RWPE2 (cell line): ENCODE data around the gene RNF213.
A peak's percentile ranks its signal among the peaks of the same experiment; 100 is the strongest.
"Not testable (repeated sequence)": the region's sequence is repeated elsewhere in the genome, so short reads cannot be mapped to it uniquely, and the experiment has no call there.

Experiments used
- ATAC-seq: fragments of 200-7000 bp; cut with Tn5 transposase; 3 replicates; pipeline ENCODE4 v1.9.1; 2021; ENCODE audit warnings: low read depth
- DNase-seq: peaks from one replicate; pipeline ENCODE4 v3.0.0-alpha.2; 2020; ENCODE audit warnings: low spot score
- H3K27ac ChIP-seq: fragments of 450-650 bp; 2 replicates; pipeline ENCODE4 v1.5.1; 2017; ENCODE audit warnings: mild to moderate bottlenecking; ENCODE audit not compliant: poor library complexity, severe bottlenecking
- H3K27me3 ChIP-seq: fragments of 250-450 bp; sonication (Bioruptor Pico); 2 replicates; pipeline ENCODE4 v1.5.1; 2021; ENCODE audit warnings: mild to moderate bottlenecking, moderate library complexity; ENCODE audit not compliant: insufficient read depth, poor library complexity, severe bottlenecking
- H3K36me3 ChIP-seq: fragments of 250-450 bp; sonication (Bioruptor Pico); 2 replicates; pipeline ENCODE4 v1.5.1; 2020; ENCODE audit warnings: low read depth, mild to moderate bottlenecking, moderate library complexity
- H3K4me1 ChIP-seq: fragments of 250-450 bp; sonication (Bioruptor Pico); 2 replicates; pipeline ENCODE4 v1.5.1; 2021; ENCODE audit warnings: mild to moderate bottlenecking, moderate library complexity; ENCODE audit not compliant: insufficient read depth, poor library complexity, severe bottlenecking
- H3K4me3 ChIP-seq: fragments of 250-450 bp; sonication (Bioruptor Pico); 2 replicates; pipeline ENCODE4 v1.5.1; 2021; ENCODE audit warnings: mild to moderate bottlenecking, moderate library complexity; ENCODE audit not compliant: severe bottlenecking
- H3K9me3 ChIP-seq: fragments of 250-450 bp; sonication (Bioruptor Pico); 2 replicates; pipeline ENCODE4 v1.5.1; 2021; ENCODE audit warnings: mild to moderate bottlenecking, moderate library complexity; ENCODE audit not compliant: severe bottlenecking
- TF ChIP-seq, protein P1 (sequence below): fragments of 450-650 bp; IDR thresholded peaks from one replicate; pipeline ENCODE4 v1.5.1; 2017; ENCODE audit warnings: mild to moderate bottlenecking, moderate library complexity; ENCODE audit not compliant: poor library complexity, severe bottlenecking

RNF213 gene

DNA sequence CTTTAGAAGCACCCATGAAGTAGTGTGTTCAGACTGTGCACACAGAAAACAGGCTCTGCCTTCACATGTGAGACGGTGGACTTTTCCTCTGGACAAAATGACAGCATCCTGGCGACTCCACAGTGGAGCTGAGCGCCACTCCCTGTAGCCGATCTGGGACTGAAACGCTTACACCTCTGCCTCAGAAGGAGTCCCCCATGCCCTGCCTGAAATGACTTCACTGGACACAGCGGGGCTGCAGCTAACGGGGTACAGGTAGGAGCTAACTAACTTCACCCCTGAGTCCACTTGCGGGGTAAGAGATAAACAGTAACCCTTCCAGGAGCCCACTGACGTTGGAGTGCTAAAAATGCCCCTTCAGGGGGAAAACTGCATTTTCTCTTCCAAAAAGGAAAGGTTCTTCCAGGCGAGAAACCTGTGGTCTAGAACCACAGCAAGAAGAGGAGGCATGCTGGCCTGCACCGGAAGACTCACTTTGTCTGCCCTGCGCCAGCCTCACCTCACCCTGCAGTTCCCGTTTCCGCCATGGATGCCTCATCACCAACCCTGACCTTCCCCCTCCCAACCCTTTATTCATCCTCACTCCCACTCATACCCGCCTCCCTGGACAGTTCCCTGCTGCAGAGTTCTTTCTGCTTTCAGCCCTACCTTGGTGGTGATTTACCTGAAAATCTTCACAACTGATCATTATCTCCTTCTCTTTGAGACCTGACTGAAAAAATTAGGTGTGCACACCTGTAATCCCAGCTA is 134.9 kb downstream of the RNF213 start:
- Histone ChIP-seq H3K4me1 (no peaks in the 10 kb centered on the region), H3K27me3 (no peaks in the 10 kb centered on the region), H3K9me3 (no peaks in the 10 kb centered on the region), H3K27ac (no peak overlapping the region), H3K4me3 (no peak overlapping the region), H3K36me3 (peaks cover 37% of the 10 kb centered on the region)
- peak; percentile 53 for DNase-seq
- peak; percentile 39; the same call in 1 of the 3 replicates for ATAC-seq
- TF ChIP-seq, protein P1, sequence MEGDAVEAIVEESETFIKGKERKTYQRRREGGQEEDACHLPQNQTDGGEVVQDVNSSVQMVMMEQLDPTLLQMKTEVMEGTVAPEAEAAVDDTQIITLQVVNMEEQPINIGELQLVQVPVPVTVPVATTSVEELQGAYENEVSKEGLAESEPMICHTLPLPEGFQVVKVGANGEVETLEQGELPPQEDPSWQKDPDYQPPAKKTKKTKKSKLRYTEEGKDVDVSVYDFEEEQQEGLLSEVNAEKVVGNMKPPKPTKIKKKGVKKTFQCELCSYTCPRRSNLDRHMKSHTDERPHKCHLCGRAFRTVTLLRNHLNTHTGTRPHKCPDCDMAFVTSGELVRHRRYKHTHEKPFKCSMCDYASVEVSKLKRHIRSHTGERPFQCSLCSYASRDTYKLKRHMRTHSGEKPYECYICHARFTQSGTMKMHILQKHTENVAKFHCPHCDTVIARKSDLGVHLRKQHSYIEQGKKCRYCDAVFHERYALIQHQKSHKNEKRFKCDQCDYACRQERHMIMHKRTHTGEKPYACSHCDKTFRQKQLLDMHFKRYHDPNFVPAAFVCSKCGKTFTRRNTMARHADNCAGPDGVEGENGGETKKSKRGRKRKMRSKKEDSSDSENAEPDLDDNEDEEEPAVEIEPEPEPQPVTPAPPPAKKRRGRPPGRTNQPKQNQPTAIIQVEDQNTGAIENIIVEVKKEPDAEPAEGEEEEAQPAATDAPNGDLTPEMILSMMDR, result no peak

DNA sequence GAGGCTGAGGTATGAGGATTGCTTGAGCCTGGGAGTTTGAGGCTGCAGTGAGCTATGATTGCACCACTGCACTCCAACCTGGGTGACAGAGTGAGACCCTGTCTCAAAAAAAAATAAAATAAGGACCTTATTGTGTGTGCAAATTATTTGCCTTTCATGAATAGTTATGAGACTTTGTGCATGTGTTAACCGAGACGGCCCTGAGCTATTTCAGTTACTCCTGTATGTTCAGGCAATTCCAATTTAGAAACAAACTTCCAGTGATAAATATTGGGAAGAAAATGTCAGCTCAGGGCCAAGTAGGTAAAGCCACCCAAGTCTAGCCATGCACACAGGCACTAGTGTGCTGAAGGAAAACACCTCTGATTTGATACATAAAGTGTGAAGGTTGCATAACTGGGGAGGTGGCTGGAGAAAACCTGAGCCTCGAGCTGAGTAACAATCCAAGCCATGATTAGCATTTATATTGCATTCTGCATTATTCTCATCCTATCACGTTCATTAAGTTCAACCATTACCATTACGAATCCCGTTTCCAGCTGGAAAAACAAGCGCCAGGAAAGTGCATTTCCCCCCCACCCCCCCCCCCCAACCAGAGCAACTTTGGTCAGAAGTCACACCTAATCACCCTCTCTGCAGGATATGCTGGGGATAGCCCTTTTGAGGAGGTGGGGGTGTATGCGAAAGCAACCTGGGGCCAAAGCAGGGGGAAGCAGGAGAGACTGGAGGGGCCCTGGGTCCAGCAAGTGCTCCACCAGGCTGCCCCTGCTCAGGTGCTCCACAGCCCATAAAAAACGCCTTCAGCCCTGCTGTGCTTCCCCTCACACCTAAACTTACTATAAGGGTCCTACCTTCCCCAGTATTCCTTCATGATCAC is 135.7 kb downstream of the RNF213 start:
- Histone ChIP-seq H3K4me3 (no peak overlapping the region), H3K9me3 (no peaks in the 10 kb centered on the region)
- ATAC-seq, result peak; percentile 32; the same call in 2 of the 3 replicates

DNA sequence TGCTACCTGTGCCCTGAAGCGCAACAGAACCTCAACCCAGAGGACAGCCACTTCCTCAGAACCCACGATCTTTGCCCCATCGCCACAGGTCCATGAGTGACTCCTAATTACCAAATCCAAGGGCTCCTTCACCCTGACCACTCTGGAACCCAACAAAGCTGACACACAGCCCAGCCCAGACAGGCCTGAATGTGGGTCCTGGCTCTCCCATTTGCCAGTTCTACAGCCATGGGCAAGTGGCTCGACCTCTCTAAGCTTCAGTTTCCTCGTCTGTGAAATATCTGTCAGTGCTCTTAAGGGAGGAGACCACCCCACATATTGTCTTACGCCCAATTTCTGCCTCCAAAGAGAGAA is 136.4 kb downstream of the RNF213 start:
- DNase-seq (no peak), ATAC-seq (peak; percentile 13; the same call in 1 of the 3 replicates)
- peaks cover 23% of the 10 kb centered on the region for H3K36me3 ChIP-seq
- no peak overlapping the region for H3K4me3 ChIP-seq
- H3K9me3 ChIP-seq, result no peaks in the 10 kb centered on the region
- no peak overlapping the region for H3K27ac ChIP-seq
- TF ChIP-seq, protein P1, result no peak
- H3K4me1 ChIP-seq, result no peaks in the 10 kb centered on the region
- no peaks in the 10 kb centered on the region for H3K27me3 ChIP-seq

More for the DNA sequence above, 135.7 kb downstream of the RNF213 start:
- Histone ChIP-seq H3K27ac (no peak overlapping the region), H3K4me1 (no peaks in the 10 kb centered on the region), H3K36me3 (peaks cover 29% of the 10 kb centered on the region), H3K27me3 (no peaks in the 10 kb centered on the region)
- DNase-seq, result peak; percentile 17
- TF ChIP-seq, protein P1, result no peak

DNA sequence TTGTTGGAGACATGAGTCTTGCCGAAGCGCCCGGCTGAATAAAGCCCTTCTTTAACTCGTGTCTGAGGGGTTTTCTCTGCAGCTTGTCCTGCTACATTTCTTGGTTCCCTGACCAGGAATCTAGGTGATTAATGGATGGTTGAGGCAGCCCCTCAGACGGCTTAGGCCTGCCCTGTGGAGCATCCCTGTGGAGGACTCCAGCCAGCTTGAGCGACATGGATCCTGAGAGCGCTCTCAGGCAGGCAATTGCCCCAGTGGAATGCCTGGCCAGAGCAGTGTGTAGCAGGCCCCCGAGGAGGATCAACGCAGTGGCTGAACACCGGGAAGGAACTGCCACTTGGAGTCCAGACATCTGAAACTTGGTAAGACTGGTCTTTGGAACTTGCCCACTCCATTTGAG is 137.0 kb downstream of the RNF213 start:
- no peak for ATAC-seq
- Histone ChIP-seq H3K36me3 (peaks cover 16% of the 10 kb centered on the region), H3K27ac (no peak overlapping the region), H3K4me1 (no peaks in the 10 kb centered on the region), H3K9me3 (no peaks in the 10 kb centered on the region), H3K27me3 (no peaks in the 10 kb centered on the region), H3K4me3 (no peak overlapping the region)
- TF ChIP-seq, protein P1, result no peak
- DNase-seq, result peak; percentile 39

DNA sequence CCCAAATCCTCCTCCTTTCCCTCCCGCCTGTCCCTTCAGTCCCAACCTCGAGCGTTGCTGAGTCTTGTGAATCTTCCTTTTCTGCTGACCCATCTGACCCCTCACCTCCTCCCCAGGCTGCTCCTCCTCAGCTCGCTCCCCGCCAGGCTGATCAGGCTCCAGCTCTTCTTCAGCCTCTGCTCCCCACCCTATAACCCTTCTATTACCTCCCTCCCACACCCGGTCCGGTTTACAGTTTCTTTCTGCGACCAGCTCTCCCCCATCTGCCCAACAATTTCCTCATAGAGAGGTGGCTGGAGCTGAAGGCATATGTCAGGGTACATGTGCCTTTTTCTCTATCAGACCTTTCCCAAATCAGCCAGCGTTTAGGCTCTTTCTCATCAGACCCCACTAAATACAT is 140.4 kb downstream of the RNF213 start:
- H3K36me3 ChIP-seq, H3K9me3 ChIP-seq, H3K4me3 ChIP-seq, H3K27ac ChIP-seq, H3K27me3 ChIP-seq, ATAC-seq, H3K4me1 ChIP-seq: not testable (repeated sequence)
- DNase-seq, result peak; percentile 51

DNA sequence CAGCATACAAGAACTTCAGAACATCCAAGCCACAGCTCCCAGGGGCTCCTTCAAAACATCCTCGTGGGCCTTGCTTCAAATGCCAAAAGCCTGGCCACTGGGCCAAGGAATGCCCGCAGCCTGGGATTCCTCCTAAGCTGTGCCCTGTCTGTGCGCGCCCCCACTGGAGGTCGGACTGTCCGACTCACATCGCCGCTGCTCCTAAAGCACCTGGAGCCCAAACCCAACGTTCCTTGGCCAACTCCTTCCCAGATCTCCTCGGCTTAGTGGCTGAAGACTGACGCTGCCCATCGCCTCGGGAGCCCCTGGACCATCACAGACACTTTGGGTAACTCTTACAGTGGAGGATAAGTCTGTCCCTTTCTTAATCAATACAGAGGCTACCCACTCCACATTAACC is 141.4 kb downstream of the RNF213 start:
- not testable (repeated sequence) for H3K27ac ChIP-seq, H3K9me3 ChIP-seq, ATAC-seq, H3K4me3 ChIP-seq, H3K36me3 ChIP-seq, H3K4me1 ChIP-seq, H3K27me3 ChIP-seq
- peak; percentile 54 for DNase-seq
